PFSK-1 (cell line): ENCODE measurements around the gene NRP1.

Source experiments
- FOXP2 ChIP-seq: optimal IDR thresholded peaks from 2 replicates; pipeline ENCODE3; 2011; ENCODE audit warnings: borderline replicate concordance, control low read depth, inconsistent platforms; ENCODE audit not compliant: insufficient read depth; ENCODE audit errors: extremely low read length, extremely low read depth
- POLR2AphosphoS5 ChIP-seq: IDR thresholded peaks from 2 replicates; pipeline ENCODE4 v1.6.1; 2012; ENCODE audit warnings: low read depth, mild to moderate bottlenecking, control low read depth, low read length, moderate library complexity
- REST ChIP-seq, 2 experiments: IDR thresholded peaks; 2 replicates each; pipeline versions ENCODE4 v1.6.1 to v1.8.0; 2011 to 2012; ENCODE audit warnings: low read depth in 2 of 2, low read length in 2 of 2, control low read depth in 1 of 2, inconsistent platforms in 1 of 2, mild to moderate bottlenecking in 1 of 2, moderate library complexity in 1 of 2; ENCODE audit not compliant: insufficient read depth in 1 of 2
- SIN3A ChIP-seq: IDR thresholded peaks from 2 replicates; pipeline ENCODE4 v1.6.1; 2012; ENCODE audit warnings: mild to moderate bottlenecking, low read length, moderate library complexity, borderline replicate concordance; ENCODE audit not compliant: insufficient read depth
- TAF1 ChIP-seq: IDR thresholded peaks from 2 replicates; pipeline ENCODE4 v1.6.1; 2012; ENCODE audit warnings: low read length, control low read depth, borderline replicate concordance; ENCODE audit not compliant: insufficient read depth

Gene NRP1

GRCh38 chr10:33196710-33197491 is 137.6 kb downstream of the NRP1 start:
- TF ChIP-seq FOXP2, result no peak
- no peak for TF ChIP-seq REST (IDR thresholded peaks at IDR 0.05; ENCODE audit: insufficient read depth in 1 of 2, low read depth in 2 of 2, low read length in 2 of 2)

GRCh38 chr10:33196377-33196706 is 138.1 kb downstream of the NRP1 start:
- TF ChIP-seq POLR2AphosphoS5 (no peak), FOXP2 (no peak), SIN3A (no peak), REST (IDR thresholded peaks at IDR 0.05; ENCODE audit: insufficient read depth in 1 of 2, low read depth in 2 of 2, low read length in 2 of 2) (no peak), TAF1 (no peak)

- TF ChIP-seq REST (IDR thresholded peaks at IDR 0.05; ENCODE audit: insufficient read depth in 1 of 2, low read depth in 2 of 2, low read length in 2 of 2), result no peak
- TF ChIP-seq FOXP2, result no peak
- TF ChIP-seq SIN3A, result no peak
- TF ChIP-seq TAF1, result no peak
- TF ChIP-seq POLR2AphosphoS5, result no peak
Observed at GRCh38 chr10:33195608-33196376, 138.7 kb downstream of the NRP1 start.

GRCh38 chr10:33193701-33194521 is 140.6 kb downstream of the NRP1 start:
- TF ChIP-seq REST (IDR thresholded peaks at IDR 0.05; ENCODE audit: insufficient read depth in 1 of 2, low read depth in 2 of 2, low read length in 2 of 2) (no peak), POLR2AphosphoS5 (no peak), FOXP2 (no peak), TAF1 (no peak), SIN3A (no peak)
